ENCODE results near the gene FLACC1. TPM values are rescaled to one million over a fixed set of nuclear protein-coding genes. Genes with fewer than 3 reads are reported as not detected.

The FLACC1 gene
- total RNA-seq = 0.64 and 1.3 TPM in 2 replicates

- peak; percentile 87 for DNase-seq (ENCODE audit: low read depth)
- TF ChIP-seq CTCF (IDR thresholded peaks at IDR 0.05; ENCODE audit: insufficient read depth, low read depth, low read length) = no peak
- H3K4me3 ChIP-seq (ENCODE audit: low read depth, low read length) = no peak within 1 kb of the TSS
Observed at GRCh38 chr2:201357221-201357620, at the start of gene FLACC1. Gene FLACC1, minus strand, starts transcription at chr2:201357345. Its CDS starts 5,941 bp downstream, at chr2:201351404.

GRCh38 chr2:201406077-201406662 is 49.0 kb upstream of the FLACC1 start:
- DNase-seq (ENCODE audit: low read depth) = peak; percentile 95
- TF ChIP-seq CTCF (IDR thresholded peaks at IDR 0.05; ENCODE audit: insufficient read depth, low read depth, low read length) = no peak
- H3K4me3 ChIP-seq (ENCODE audit: low read depth, low read length) = peak overlapping the region; percentile 31

GRCh38 chr2:201404699-201405280 is 47.6 kb upstream of the FLACC1 start:
- no peak for TF ChIP-seq CTCF (IDR thresholded peaks at IDR 0.05; ENCODE audit: insufficient read depth, low read depth, low read length)
- peak; percentile 66 for DNase-seq (ENCODE audit: low read depth)
- H3K4me3 ChIP-seq (ENCODE audit: low read depth, low read length) = no peak overlapping the region

GRCh38 chr2:201403880-201404279 is 46.7 kb upstream of the FLACC1 start:
- DNase-seq (ENCODE audit: low read depth) = peak; percentile 52
- TF ChIP-seq CTCF (IDR thresholded peaks at IDR 0.05; ENCODE audit: insufficient read depth, low read depth, low read length) = no peak
- H3K4me3 ChIP-seq (ENCODE audit: low read depth, low read length) = no peak overlapping the region

- peak; percentile 51 for DNase-seq (ENCODE audit: low read depth)
Observed at GRCh38 chr2:201402651-201403562, 45.8 kb upstream of the FLACC1 start.

GRCh38 chr2:201401815-201402214 is 44.7 kb upstream of the FLACC1 start:
- no peak overlapping the region for H3K4me3 ChIP-seq (ENCODE audit: low read depth, low read length)
- no peak for TF ChIP-seq CTCF (IDR thresholded peaks at IDR 0.05; ENCODE audit: insufficient read depth, low read depth, low read length)
- no peak for DNase-seq (ENCODE audit: low read depth)

More at GRCh38 chr2:201402651-201403562, 45.8 kb upstream of the FLACC1 start:
- H3K4me3 ChIP-seq (ENCODE audit: low read depth, low read length) = no peak overlapping the region
- no peak for TF ChIP-seq CTCF (IDR thresholded peaks at IDR 0.05; ENCODE audit: insufficient read depth, low read depth, low read length)
